HG03196 (cell line): ENCODE data around the gene HS6ST3.
"Not testable (repeated sequence)": the region's sequence is repeated elsewhere in the genome, so short reads cannot be mapped to it uniquely, and the experiment has no call there.

Experiments
- ATAC-seq: cut with Tn5 transposase; IDR thresholded peaks from one replicate; pipeline ENCODE4 v1.9.1; 2021; ENCODE audit not compliant: unreplicated experiment

The HS6ST3 gene

DNA sequence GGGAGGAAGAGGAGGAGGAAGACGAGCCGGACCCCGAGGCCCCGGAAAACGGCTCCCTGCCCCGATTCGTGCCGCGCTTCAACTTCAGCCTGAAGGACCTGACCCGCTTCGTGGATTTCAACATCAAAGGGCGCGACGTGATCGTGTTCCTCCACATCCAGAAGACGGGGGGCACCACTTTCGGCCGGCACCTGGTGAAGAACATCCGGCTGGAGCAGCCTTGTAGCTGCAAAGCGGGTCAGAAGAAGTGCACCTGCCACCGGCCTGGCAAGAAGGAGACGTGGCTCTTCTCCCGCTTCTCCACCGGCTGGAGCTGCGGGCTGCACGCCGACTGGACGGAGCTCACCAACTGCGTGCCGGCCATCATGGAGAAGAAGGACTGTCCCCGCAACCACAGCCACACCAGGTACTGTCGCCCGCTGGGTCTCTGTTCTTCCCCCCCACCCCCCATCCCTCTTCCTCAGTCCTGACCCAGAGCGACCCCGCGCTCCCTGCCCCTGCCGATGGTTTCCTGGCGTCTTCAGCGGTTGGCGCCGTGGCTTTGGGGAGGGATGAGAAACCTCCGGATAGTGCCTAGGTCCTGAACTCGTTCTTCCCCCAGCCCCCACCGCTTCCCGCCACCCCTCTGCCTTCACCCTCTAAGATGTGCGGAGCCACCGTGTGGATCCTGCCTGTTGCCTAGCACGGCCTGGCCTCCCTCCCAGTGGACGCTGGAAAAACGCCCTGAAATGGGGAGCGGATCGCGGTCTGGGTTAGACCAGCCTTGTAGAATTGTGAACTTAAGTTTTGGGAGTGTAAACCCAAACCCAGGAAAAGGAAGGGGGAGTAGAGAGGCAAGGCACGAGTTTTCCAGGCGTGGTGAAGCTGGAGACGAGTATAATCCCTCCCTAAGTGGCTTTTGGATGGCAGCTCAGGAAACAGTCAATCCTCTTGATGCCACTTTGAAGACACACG, 1.5 kb downstream of the HS6ST3 start:
- no peak for ATAC-seq

DNA sequence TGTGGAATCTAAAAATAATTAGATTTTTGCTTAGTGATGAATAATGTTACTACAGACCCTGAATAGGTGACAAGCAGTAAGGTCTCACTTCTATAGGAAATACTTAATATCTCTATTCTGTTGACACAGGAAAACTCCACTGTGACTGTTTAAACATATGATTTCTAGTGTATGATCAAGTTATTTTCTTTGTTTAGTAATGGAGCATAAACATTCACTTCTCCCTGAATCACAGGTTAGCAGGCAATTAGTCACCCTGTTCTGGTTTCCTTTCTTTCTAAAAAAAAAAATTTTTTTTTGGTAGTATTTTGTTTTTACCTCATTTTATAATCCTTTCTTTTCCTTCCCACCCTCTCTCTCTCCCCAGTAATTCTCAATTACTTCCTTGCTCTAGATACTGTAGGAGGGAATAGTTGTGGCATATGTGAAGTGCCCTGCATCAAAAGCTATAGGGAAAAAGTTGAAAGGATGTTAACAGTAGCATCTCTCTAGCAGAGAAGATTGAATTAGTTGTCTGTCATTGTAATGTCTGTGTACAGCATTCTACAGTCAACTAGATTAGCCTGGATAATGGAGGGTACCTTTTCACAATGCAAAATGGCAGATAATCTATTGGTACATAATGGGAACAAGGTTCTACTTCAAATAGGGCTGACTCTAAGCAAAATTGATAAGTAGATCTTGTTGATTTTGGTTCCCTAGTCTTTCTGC, 3.5 kb downstream of the HS6ST3 start:
- ATAC-seq, result no peak

DNA sequence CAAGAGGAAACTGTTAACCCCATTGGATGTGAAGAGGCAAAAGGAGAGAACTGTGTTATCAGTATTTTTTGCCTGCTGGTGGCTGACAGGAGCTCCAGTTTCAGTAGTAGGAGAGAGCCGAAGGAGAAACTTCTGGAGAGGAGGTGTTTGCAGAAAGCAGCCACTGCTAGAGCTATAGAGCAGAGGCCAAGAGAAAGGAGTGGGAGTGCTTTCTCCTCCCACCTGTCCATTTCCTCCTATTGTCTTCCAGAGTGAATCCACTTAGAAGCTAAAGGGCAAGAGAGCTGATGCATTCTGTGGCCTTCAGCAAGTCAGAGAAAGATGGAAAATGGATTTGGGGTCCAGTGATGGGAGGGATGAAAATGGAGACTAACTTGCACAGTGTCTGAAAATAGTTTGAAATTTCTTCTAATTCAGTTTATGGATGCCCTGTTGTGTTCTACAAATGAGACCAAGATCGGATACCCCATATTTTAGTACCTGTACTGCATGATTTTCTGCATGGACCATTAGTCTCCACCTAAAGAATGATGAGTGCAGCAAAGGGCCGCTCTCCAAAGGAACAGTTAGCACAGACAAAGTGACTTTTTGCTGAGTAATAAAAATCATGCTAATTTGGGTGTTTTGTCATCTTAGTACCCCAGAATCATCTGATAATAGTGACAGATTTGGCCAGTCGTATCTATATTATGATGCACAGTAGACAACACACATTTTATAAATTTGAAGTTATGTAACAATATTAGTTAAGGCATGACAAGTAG, 10.7 kb downstream of the HS6ST3 start:
- ATAC-seq, result no peak

DNA sequence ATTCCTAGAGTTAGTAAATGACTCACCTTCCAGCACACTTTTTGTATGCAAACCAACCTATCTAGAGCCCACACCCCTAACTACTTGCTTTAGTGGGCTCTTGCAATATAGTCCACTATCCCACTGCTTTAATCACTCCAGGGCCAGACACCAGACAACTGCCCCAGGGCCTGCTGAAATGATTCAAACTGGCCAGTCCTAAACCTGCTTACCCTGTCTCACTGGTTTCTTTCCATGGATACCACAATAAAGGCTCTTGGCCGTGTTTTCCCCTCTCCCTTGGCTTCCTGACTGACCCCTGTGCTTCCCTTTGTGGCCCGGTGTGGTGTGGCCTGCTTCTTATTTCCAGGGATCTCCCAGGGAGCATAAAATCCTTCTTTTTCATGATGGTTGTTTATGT, 14.6 kb downstream of the HS6ST3 start:
- ATAC-seq, result no peak

DNA sequence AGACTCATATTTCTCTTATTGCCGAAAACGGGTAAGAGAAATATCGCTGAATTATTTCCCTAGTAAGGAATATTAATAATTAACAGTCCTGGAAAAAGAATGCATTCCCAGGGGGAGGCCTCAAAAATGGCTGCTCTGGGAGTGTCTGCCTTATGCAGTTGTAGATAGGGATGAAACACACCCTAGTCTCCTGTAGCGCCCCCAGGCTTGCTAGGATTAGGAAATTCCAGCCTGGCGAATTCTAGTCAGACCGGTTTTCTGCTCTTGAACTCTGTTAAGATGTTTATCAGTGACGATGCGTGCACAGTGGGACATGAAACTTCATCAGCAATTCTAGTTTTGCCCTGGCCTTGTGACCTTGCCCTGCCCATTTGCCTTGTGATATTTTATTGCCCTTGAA, 18.2 kb downstream of the HS6ST3 start:
- not testable (repeated sequence) for ATAC-seq

DNA sequence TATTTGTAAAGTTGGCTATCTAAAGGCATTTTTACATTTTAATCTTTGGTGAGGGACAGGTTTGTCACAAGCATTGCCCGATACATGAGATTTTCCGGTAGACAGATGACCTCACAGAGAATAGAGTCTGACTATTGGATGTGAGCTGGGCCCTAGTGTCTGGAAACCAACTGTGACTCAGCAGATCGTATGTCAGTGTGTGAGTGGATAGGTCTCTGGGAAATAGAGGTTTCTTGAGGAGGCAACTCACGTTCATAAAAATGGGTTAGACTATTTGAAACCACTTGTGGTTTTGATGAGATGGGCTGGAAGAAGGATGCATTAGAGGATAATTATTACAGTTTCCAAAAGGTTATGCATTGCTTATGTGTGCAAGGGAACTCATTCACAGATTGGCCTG, 19.2 kb downstream of the HS6ST3 start:
- ATAC-seq, result no peak

DNA sequence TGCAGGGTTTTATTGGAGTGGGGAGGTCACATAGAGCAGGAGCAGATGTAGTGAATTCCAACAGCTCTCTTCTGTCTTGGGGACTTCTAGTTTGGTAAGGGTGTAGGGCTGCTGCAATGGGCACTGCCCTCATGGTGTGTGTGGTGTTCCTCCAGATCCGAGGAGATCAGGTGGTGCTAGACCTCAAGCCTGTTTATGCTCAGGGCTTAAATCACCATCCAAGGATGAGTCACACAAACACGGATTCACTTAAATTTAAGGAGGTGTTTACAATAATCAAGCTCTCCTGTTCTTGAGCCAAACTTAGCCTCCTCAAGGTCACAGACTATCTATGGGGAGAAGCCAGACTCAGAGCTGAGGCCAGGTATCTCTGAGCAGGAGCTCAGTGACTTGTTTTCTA, 23.0 kb downstream of the HS6ST3 start:
- no peak for ATAC-seq

DNA sequence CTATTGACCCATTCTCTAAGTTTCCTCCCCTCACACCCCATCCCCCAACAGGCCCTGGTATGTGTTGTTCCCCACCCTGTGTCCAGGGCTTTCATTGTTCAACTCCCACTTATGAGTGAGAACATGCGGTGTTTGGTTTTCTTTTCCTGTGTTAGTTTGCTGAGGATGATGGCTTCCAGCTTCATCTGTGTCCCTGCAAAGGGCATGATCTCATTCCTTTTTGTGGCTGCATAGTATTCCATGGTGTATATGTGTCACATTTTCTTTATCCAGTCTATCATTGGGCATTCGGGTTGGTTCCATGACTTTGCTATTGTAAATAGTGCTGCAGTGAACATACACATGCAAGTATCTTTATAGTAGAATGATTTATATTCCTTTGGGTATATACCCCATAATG, 25.5 kb downstream of the HS6ST3 start:
- ATAC-seq, result not testable (repeated sequence)

DNA sequence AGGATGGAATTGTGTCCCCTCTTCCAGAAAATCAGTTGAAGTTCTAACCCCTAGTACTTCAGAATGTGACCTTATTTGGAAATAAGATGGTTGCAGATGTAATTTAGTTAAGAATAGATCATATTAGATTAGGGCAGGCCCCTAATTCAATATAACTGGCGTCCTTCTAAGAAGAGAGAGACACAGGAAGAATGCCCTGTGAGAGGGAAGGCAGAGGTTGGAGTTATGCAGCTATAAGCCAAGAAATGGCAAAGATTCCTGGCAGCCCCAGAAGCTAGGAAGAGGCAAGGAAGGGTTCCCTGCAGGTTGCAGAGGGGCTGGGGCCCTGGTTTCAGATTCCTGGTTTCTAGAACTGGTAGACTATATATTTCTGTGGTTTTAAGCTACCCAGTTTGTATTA, 30.0 kb downstream of the HS6ST3 start:
- no peak for ATAC-seq

DNA sequence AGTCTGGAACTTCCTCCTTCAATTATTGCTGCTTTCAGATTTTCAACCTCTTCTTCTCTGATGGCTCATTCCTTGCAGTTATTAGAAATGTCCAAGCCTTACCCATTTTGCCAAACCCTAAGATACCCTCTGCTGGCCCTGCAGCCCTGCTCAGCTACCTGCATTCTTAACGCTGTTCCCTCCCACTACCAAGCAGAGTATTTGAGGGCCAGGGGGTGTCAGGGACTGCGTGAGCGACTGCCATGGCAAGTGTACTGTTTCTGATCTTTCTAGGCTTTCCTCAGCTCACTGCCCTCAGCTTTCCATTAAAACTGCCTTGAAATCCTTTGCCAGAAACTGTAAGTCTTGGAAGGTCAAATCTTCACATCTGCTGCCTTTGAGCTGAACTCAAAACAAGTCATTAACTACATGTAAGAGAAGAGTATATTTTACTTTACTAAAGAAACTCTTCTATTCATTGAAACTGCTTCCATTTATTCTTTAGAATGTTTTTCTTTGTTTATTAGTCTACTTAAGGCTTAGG, 41.0 kb downstream of the HS6ST3 start:
- no peak for ATAC-seq

DNA sequence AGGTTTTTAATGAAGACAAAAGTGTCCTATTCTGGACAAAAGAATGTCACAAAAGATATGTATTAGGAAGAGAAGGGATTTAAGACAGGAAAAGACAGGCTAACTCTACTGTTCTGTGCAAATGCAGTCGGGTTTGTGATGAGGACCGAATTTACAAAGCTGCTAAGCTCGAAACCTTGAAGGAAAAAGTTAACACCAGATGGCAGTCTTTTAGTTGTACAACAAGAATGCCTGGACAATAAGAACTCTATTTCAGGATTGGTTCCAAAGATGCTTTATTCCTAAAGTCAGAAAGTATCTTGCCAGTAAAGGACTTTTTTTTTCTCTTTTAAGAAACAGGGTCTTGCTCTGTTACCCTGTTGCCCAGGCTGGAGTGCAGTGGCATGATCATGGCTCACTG, 51.1 kb downstream of the HS6ST3 start:
- ATAC-seq, result no peak

DNA sequence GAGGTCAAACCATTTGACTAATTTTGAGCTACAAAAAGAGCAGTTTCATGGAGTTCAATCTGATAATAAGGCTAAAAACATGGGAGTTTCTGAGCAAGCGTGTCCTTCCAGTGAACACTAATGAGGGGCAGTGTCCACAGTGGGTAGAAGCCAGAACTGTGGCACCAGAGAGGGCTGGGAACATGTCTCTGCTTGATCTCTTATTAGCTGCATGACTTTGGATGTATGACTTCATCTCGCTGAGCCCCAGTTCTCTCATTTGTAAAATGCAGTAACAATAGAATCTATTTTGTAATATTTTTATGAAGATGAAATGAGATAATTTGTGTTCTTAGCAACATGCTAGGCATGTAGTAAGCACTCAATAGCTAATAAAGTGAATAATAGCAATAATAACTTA, 69.8 kb downstream of the HS6ST3 start:
- no peak for ATAC-seq

DNA sequence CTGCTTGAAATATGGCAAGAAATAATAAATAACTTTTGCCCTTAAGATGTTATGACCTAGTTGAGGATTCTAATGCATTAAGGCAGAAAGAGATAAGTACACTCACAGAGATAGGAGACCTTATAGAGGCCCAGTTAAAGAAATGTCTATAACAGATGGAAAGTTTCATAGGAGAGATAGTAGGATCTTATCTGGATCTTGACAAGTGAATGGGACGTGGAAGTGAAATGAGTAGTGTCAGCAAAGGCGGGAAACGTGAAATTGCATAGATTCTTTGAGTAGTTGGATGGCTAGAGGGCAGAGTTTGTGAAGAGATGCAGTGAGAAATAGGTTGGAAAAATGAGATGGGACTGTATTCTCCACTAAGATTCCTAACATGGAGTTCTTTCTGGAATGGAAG, 71.2 kb downstream of the HS6ST3 start:
- no peak for ATAC-seq

DNA sequence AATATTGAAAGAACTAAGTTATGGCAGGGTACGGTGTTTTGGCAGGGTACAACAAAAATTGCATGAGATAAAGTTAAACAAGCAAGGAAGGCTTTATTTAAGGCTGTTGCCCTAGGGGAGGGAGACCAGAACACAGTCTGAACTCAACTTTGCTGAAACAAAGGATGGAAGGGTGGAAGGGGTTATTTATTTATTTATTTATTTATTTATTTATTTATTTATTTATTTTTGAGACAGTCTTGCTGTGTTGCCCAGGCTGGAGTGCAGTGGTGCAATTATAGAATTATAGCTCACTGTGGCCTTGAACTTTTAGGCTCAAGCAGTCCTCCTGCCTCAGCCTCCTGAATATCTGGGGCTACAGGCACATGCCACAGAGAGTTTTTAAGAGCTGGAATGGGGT, 75.9 kb downstream of the HS6ST3 start:
- ATAC-seq, result no peak

DNA sequence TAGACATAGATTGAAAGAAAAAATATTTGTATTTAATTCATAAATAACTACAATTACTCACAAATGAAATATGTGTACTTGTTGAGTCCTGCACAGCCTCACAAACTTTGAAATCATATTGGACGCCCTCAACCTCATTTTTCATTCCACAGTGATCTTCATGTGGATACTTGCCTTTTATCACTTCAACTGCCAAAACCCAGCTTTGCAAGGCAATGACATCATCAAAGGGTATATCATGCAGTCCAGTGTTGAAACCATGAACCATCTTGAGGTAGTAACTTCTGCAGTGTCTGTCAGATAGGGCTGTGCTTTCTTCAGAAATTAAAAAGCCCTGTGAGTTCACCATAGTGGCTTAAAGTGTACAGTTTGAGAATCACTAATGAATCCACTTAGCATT, 82.2 kb downstream of the HS6ST3 start:
- ATAC-seq, result no peak

DNA sequence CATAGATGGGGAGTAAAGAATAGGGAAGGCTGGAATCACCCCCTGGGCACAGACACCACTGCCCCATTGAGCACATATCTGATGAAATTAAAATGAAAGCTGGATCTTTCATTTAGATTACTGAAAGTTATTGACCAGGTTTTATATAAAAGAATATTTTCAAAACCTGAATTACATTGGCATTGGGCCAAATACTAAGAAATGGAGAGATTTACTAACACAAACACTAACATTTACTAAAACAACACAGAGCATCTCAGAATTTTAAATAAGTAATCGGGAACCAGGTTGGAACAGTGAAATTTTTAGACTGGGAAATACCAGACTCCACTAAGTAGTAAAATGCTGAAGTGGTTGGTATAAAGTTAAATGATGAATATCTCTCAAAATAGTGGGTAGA, 88.9 kb downstream of the HS6ST3 start:
- no peak for ATAC-seq

DNA sequence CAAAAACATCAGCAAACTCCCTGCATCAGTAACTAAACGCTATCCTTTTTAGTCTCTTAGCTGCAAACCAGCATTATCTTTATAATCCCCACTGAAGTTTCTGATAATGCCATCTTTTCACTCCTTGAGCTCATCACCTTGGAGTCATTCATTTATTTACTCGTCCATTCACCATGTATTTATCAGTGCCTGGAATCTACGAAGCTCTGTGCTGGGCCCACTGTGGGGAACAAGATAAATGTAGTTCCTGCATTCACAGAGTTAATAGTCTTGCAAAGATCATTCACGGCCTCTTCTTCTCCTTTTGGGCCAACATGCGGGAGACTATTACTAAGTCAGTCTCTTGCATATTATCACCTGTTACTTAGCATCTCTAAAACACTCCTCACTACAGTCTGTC, 89.4 kb downstream of the HS6ST3 start:
- no peak for ATAC-seq

DNA sequence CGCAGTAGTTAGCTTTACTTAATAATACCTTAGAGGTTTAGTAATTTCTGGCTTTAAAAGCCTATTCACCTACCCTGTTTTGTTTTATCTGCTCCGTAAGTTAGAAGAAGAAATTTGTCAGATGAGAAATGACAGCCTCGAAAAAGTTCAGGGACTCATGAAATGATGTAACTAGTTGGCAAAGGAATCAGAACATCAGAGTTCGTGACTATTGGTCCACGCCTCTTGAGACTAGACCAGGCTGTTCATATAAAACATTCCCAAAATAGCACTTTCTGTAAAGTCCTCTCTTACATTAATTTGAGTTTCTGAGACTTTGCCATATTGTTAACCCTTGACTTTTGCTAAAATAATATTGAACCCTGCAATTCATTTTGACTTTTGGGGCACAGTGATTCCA, 92.0 kb downstream of the HS6ST3 start:
- ATAC-seq, result no peak

DNA sequence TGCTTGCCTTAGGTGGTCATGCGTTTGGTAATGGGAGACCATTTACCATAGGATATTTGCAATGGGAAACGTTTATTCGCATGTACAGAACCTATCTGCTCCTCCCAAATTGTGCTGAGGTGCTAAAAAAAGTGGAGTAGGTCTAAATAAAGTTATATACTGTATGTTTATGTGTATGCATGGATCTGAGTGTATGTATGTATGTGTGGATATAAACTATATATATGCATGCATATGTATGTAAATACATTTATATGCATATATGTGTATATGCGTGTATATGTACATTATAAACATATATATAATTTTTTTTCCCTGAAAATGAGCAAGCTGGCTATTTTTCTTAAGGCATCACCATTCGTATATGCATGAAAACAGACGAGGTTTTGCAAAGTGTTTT, 95.9 kb downstream of the HS6ST3 start:
- ATAC-seq, result no peak

DNA sequence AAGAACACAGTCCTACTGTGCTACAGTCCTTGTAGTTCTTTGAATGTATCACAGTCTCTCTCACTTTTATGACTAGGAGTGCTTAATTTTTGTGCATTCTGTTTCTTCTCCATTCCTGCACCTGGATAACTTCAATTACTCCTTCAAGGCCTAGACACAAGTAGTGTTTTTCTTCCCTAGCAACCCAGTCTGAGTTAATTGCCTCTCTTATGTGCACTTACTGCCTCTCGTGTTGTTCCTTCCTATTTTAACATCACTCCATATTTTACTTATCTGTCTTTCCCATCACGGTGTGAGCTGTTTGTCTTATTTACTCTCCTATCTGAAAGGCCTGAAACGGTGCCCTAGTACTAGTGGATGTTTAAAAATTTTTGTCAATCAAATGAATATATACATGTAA, 101.5 kb downstream of the HS6ST3 start:
- no peak for ATAC-seq

DNA sequence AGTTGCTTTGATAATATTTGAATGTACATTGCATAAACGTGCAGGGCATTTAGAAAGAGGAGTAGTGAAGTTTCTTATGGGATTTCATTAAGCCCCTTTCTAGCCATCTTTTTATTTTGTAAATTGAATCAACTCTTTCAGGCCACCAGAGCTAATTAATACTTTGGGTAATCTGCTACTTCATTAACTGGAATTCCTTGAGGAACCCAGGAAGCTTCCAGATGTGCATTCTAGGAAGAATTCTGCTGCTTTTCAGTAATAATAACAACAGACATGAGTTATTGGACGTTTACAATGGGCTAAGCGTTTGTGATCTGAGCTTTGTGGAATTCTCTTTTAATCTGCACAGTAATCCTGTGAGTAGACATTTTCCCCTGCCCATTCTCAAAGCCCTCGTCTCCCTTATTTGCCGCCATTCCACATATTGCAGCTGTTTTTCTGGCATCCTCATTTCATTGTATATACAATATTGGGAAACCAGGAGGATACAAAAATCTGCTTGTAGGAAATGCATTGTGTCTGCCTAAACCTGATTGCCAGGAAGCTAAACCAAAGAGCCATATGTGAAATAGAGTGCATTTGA, 103.9 kb downstream of the HS6ST3 start:
- ATAC-seq, result no peak
